Activated T-cell treated with anti-CD3 and anti-CD28 coated beads for 24 hours (primary cell): Measurements from ENCODE around the gene HS3ST3B1.

Source experiments
- DNase-seq: peaks from one replicate; pipeline ENCODE4 v3.0.0-alpha.2; 2020; ENCODE audit warnings: low read depth

HS3ST3B1 gene

GRCh38 chr17:14354807-14355206 is 53.9 kb downstream of the HS3ST3B1 start:
- no peak for DNase-seq

- no peak for DNase-seq
Measured at GRCh38 chr17:14355556-14355955, 54.7 kb downstream of the HS3ST3B1 start.

GRCh38 chr17:14359163-14360020 is 58.5 kb downstream of the HS3ST3B1 start:
- peak; percentile 22 for DNase-seq

- DNase-seq = no peak
Measured at GRCh38 chr17:14360856-14361255, 60.0 kb downstream of the HS3ST3B1 start.

GRCh38 chr17:14361470-14361869 is 60.6 kb downstream of the HS3ST3B1 start:
- DNase-seq = no peak

GRCh38 chr17:14361945-14362508 is 61.1 kb downstream of the HS3ST3B1 start:
- DNase-seq = no peak

GRCh38 chr17:14366199-14366598 is 65.3 kb downstream of the HS3ST3B1 start:
- DNase-seq = no peak

GRCh38 chr17:14372461-14372860 is 71.6 kb downstream of the HS3ST3B1 start:
- no peak for DNase-seq

- no peak for DNase-seq
Measured at GRCh38 chr17:14372905-14373613, 72.2 kb downstream of the HS3ST3B1 start.

- DNase-seq = no peak
Measured at GRCh38 chr17:14373614-14374259, 72.9 kb downstream of the HS3ST3B1 start.

GRCh38 chr17:14374268-14374667 is 73.4 kb downstream of the HS3ST3B1 start:
- DNase-seq = no peak

- DNase-seq = no peak
Measured at GRCh38 chr17:14376666-14377065, 75.8 kb downstream of the HS3ST3B1 start.

- DNase-seq = no peak
Measured at GRCh38 chr17:14381606-14382005, 80.7 kb downstream of the HS3ST3B1 start.

- no peak for DNase-seq
Measured at GRCh38 chr17:14387036-14387435, 86.2 kb downstream of the HS3ST3B1 start.

- no peak for DNase-seq
Measured at GRCh38 chr17:14389681-14390080, 88.8 kb downstream of the HS3ST3B1 start.

- DNase-seq = no peak
Measured at GRCh38 chr17:14393723-14394122, 92.8 kb downstream of the HS3ST3B1 start.

GRCh38 chr17:14395255-14395654 is 94.4 kb downstream of the HS3ST3B1 start:
- DNase-seq = no peak

GRCh38 chr17:14396547-14396946 is 95.7 kb downstream of the HS3ST3B1 start:
- DNase-seq = no peak

- no peak for DNase-seq
Measured at GRCh38 chr17:14398766-14399165, 97.9 kb downstream of the HS3ST3B1 start.
